NOMO-1 treated with dmso at 0.1 percent for 144 hours (cell line): ENCODE measurements around the gene C21orf58.

Experiments
- DNase-seq: peaks from one replicate; lab custom pipeline; 2025; ENCODE audit not compliant: unreplicated experiment; lab: John Stamatoyannopoulos, UW

C21orf58 gene

DNA sequence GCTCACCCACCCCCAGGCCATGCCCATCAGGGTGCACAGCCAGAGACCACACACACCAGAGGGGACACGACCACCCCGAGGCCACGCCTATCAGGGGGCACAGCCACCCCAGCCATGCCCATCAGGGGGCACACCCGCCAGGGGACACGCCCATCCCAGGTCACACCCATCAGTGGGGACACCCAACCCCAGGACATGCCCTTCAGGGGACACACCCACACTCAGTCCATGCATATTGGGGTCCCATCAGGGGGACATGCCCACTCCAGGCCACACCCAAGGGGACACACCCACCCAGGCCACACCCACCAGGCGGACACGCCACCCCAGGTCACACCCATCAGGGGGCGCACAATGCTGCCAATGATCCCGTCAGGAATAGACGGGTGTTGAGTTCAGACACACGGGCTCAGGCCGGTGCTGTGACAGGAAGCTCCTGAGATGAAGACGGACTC is 59.0 kb downstream of the C21orf58 start:
- no peak for DNase-seq

DNA sequence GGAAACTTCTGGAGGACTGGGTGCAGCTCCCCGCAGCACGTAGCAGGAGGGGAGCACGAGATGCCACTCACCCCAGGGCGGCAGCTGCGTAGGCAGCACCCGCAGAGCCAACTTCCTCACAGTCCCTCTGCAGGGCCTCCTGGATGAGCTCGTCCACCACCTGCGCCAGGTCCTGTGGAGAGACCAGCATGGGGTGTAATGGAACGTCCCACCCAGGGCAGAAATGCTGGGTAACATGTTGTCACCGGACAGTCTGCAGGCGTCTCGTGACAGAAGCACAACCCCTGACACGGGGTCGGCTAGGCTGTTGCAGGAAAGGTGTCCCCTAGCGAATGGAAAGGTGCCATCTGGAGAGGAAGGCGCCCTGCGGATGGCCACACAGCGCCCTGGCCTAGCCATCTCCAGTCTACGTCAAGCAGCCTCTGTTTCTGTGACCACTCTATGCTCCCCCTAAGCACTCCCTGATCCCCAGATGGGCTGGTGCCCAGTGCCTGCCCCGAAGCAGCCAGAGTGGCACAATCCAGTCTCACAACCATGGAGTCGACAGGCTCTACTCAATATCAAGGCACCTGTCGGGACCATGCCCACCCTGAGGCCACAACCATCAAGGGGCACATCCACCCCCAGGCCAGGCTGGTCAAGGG is 59.5 kb downstream of the C21orf58 start:
- DNase-seq, result no peak

DNA sequence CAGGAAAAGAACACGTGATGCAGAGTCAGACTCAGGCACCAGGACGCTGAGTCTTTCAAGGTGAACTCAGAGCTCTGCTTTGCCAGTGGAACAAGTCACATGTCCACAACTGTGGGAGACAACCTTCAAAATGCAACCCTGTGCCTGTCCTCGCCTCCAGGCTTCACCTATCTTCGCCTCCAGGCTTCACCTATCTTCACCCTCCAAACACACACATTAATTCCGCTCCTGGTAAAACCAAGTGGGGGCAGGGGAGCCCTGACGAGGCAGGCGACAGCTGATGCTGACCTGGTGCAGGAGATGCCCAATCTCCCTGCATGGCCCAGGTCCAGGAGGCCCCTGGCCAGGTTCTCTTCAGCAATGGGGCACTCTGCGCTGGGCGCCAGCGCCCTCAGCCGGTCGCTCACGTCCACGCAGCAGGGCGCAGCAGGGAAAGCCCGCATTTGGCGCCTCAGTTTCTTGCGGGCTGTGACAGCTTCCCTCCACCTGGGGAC is 67.1 kb downstream of the C21orf58 start:
- no peak for DNase-seq

DNA sequence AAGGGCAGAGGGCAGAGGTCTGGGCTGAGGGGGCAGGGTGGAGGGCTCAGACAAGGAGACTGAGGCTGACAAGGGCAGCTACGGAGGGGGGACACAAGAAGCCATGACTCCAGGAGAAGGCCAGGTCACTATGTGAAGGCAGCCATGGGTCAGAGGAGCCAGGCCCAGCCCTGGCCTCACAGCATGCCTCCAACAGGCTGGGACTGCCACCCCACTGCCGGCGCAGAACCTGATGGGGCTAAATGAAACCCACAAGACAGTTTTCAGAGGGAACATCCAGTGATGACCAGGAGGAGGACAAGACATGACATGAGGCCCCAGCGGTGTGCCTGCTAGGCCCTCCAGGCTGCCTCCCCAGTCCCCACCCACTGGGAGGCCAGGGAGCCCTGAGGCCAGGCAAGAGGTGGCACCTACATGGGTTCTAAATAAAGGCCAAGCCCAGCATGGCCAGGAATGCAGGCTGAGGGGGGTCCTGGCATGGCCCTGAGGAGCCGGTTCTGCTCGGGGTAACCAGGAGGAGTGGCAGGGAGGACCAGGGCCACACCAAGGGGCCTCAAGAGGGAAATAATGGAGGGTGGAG is 67.8 kb downstream of the C21orf58 start:
- no peak for DNase-seq

DNA sequence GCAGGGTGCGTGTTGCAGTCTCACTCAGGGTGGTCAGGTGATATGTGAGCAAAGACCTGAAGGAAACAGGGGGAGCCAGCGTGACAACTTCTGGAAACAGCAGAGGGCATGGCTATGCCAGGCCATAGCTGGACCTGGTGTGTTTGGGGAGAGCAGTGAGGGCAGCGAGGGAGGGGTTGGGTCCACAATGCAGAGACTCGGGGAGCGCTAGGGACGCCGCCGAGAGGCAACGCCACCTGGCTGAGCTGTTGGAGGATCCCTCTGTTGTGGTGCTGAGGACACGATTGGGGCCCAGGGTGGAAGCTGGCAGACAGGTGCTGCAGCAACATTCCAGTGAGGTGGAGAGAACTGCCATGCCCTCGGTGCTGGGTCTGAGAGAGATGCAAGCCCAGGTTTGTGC is 68.5 kb downstream of the C21orf58 start:
- DNase-seq, result no peak

DNA sequence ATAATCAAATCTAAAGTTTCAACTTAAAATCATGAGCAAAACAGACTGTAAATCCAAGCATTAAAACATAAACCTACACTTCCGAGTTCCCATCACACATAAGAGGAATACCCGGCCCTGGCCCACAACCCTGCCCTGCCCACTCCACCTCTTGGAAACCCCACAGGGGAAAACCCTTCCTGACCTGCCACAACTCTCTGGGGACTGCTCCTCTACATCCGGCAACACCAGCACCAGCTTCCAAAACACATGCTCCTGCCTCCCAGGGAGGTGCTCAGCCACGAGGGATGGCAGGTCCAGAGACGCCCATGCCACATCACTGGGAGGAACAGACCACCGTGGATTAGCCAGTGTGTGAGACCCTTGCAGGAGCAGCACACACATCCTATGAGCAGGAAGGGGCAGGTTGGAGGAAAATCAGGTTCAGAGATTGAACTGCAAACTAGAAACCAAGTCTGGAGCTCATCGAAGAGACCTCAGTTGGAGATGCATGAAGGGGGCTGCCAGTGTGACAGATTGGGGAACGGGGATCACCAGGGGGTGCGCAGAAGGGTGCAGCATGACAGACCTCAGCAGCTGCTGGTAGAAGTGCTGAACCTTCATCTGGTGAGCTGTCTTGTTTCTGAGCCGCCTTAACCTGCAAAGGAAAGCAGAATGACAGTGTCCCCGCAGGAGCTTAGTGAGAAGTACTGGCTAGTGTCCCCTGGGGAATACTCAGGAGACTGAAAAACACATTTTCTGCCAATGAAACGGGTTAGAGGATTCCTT is 69.3 kb downstream of the C21orf58 start:
- DNase-seq, result no peak

DNA sequence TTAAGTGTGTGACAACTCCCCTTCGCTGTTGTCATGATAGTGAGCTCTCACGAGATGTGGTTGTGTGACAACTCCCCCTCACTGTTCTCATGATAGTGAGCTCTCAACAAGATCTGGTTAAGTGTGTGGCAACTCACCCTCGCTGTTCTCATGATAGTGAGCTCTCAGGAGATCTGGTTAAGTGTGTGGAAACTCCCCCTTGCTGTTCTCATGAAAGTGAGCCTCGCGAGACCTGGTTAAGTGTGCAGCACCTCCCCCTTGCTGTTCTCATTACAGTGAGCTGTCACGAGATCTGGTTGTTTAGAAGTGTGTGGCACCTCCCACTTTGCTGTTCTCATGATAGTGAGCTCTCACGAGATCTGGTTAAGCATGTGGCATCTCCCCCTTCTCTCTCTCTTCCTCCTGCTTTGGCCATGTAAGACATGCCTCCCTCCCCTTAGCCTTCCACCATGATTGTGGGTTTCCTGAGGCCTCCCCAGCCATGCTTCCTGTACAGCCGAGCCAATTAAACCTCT is 70.0 kb downstream of the C21orf58 start:
- DNase-seq, result no peak

DNA sequence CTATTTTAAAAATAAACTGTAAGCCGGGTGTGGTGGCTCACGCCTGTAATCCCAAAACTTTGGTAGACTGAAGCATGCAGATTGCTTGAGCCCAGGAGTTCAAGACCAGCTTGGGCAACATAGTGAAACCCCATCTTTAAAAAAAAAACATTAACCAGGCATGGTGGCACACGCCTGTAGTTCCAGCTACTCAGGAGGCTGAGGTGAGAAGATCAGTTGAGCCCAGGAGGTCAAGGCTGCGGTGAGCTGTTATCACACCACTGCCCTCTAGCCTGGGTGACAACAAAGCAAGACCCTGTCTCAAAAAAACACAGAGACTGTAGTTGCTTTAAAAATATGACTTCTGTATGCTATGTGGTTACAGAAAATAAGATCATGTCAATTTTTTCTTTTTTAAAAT is 70.8 kb downstream of the C21orf58 start:
- DNase-seq, result no peak
